GM12801 (cell line): Measurements from ENCODE around the gene GSDMA.

Experiments
- TF ChIP-seq, protein P1 (sequence below): IDR thresholded peaks from one replicate; pipeline ENCODE4 v1.5.1; 2011; ENCODE audit warnings: control low read depth; ENCODE audit not compliant: insufficient read length; ENCODE audit errors: extremely low read depth

The GSDMA gene, protein sequence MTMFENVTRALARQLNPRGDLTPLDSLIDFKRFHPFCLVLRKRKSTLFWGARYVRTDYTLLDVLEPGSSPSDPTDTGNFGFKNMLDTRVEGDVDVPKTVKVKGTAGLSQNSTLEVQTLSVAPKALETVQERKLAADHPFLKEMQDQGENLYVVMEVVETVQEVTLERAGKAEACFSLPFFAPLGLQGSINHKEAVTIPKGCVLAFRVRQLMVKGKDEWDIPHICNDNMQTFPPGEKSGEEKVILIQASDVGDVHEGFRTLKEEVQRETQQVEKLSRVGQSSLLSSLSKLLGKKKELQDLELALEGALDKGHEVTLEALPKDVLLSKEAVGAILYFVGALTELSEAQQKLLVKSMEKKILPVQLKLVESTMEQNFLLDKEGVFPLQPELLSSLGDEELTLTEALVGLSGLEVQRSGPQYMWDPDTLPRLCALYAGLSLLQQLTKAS

DNA sequence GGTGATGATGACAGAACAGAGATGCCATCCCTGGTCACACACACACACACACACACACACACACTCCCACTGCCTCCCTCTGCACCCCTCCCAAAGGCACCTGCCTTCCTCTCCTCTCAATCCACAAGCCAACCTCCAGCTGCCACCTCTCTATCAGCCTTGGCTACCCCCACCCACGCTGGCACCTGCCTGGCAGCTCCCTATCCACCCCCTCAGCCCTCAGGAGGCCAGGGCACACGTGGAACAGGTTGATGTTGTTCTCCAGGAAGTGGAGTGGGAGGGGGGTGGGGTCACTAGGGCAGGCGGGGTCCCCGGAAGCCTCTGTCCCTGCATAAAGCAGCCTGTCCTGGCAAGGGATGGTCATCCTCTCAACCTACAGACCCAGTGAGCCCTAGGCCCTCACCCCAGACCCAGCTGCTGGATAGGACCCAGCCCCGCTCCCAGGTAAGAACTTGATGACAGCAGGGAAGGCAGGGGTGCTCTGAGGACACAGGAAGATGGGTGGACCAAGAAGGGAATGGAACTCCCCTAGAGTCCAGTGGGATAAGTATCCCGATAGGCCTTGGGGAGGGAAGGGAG is at the start of gene GSDMA:
Gene GSDMA (plus strand): TSS at position 363 of the 579 bp plus-strand sequence. CDS start 2,684 bp downstream, outside the sequence.
- TF ChIP-seq, protein P1, sequence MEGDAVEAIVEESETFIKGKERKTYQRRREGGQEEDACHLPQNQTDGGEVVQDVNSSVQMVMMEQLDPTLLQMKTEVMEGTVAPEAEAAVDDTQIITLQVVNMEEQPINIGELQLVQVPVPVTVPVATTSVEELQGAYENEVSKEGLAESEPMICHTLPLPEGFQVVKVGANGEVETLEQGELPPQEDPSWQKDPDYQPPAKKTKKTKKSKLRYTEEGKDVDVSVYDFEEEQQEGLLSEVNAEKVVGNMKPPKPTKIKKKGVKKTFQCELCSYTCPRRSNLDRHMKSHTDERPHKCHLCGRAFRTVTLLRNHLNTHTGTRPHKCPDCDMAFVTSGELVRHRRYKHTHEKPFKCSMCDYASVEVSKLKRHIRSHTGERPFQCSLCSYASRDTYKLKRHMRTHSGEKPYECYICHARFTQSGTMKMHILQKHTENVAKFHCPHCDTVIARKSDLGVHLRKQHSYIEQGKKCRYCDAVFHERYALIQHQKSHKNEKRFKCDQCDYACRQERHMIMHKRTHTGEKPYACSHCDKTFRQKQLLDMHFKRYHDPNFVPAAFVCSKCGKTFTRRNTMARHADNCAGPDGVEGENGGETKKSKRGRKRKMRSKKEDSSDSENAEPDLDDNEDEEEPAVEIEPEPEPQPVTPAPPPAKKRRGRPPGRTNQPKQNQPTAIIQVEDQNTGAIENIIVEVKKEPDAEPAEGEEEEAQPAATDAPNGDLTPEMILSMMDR = no peak

DNA sequence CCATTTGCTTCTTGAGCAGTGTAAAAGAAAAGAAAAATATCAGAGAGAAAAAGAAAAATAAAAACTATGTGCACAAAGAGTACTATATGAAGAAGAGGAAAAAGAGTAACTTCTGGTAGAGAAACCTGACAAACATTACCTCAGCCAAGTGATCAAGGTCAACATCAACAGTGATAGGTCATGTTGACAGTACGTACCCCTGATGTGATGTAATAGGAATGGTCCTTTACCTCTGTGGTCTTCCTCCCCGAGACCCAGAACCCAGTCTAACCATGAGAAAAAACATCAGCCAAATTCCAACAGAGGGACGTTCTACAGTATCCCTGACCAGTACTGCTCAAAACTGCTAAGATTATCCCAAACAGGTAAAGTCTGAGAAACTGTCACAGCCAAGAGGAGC is 48.8 kb upstream of the GSDMA start:
- TF ChIP-seq, protein P1 = no peak

DNA sequence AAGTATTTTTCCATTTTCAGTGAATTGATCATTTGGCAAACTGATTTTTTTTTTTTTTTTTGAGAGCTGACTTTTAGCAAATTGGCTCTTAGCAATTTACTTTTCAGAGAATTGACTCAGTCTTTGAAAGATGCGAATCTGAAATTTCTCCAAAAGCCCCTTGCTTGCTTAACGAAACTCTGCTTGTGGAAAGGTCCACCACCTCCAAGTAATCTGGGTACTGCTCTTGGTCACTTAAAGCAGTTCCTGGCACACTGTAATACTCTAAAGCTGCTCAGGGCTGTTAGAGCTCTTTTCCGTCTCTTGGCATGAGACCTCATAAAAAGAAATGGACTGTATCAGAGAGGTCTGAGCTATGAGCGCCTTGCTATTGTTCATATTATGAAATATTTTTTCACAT is 47.2 kb upstream of the GSDMA start:
- TF ChIP-seq, protein P1 = no peak

DNA sequence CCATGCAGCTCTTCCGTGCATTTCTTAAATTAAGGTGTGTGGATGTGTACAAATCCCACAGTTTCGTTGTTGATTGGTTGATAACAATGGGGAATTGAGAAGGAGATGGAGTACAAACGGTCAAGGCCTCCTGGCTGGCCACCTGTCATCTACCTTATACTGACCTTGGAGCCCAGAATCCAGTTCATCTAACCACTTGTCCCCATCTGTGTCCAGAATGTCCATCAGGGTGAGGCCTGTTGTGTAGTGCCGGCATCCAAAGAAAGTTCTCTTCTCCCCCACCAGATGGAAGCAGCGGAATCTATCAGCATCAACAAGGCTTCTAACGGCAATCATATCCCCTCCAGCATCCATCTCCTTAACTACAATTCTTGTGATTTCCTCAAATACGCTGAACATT is 45.9 kb upstream of the GSDMA start:
- TF ChIP-seq, protein P1 = no peak

DNA sequence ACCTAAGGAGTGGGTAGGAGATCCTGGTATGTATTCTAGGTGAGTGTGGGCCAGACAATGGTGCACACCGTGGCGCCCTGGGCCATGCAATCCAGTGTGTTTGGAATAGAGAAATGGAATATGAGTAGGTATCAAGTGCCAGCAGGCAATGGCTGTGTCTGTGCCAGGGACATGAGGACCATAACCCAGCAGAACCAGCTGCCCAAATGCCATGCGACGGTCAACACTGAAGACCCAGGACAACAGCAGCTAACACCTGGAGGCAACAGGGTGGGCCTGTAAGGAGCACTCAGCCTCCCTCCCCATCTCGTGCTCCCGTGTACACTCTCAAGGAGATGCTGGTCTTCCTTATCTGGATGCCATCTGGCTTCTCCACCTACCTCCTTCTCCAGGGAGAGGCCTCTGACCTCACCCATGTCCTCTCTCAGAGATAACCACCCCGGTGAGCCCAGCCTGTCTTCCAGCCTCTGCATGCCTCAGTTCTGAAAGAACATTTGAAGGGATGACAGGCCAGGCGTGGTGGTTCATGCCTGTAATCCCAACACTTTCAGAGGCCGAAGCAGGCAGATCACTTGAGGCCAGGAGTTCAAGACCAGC is 43.6 kb upstream of the GSDMA start:
- TF ChIP-seq, protein P1 = no peak

DNA sequence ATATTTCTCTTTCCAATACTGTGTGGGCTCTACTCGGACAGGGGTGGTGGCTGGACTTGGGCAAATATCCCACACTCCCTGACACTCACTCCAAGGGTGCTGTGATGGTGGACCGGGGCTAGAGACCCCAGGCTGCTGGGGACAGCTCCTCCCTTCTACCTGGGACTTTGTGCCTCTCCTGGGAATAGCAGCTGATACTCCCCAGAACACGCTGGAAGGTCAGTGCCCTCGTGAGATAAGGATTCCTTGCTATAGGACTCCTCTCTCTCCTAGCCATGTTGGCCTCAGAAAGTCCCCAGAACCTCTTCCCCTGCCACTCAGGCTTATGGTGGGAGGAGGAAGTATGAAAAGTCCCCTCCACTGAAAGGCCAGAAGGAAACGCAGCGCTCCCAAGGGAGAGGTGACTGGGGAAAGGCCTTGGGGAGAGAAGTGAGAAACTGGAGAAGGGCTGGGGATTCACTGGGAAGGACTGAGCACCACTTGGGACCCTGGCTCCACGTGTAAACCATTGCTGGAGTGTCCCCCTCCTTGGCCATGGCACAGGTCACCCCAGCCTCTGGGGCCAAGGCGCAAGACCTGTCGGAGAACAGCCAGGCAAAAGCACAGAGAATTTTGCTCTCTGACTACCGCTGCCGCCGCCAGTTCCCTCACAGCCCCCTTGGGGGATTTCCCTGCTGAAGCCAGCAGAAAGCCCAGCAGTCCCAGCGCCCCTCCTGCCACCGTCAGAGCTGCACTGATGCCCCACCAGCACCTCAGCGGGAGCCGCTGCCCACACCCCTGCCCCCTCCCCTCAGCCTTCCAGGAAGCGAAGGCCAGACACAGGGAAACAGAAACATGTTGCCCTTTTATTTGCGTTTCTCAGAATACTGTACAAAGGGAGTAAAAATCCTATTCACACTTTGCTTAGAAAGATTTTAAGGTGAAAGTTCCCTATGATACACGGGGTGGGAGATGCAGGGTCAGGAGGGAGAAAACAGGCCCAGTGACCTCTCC is 42.3 kb upstream of the GSDMA start:
- TF ChIP-seq, protein P1 = no peak
